Kidney (tissue), 14 donors: ENCODE results near the gene ADAMTSL3. TPM values are rescaled to one million over a fixed set of nuclear protein-coding genes. Genes with fewer than 3 reads are reported as not detected.

ENCODE experiments used
- DNase-seq, 5 donors: peaks; one replicate each; pipeline ENCODE4 v3.0.0-alpha.2; 2013 to 2020
- FAIRE-seq: peaks from 2 replicates; lab custom pipeline; 2012; peaks lifted over from hg19 to GRCh38; lab: Jason Lieb, UNC
- H3K27ac ChIP-seq, 2 donors: one replicate each; pipeline ENCODE4 v1.7.0; 2013; ENCODE audit warnings: low read depth in 2 of 2, low read length in 2 of 2, inconsistent platforms in 1 of 2
- H3K27me3 ChIP-seq: one replicate; pipeline ENCODE4 v1.7.1; 2013; ENCODE audit warnings: low read length, inconsistent platforms; ENCODE audit not compliant: control insufficient read depth, insufficient read depth
- H3K36me3 ChIP-seq, 3 donors: one replicate each; pipeline versions ENCODE4 v1.7.0 to v1.7.1; 2013; ENCODE audit warnings: low read length in 3 of 3, control low read depth in 1 of 3, inconsistent platforms in 1 of 3; ENCODE audit not compliant: insufficient read depth in 3 of 3, control insufficient read depth in 2 of 3
- H3K4me1 ChIP-seq, 3 donors: one replicate each; pipeline versions ENCODE4 v1.7.0 to v1.7.1; 2013; ENCODE audit warnings: low read length in 3 of 3, inconsistent platforms in 1 of 3, low read depth in 1 of 3; ENCODE audit not compliant: control insufficient read depth in 2 of 3, insufficient read depth in 2 of 3
- H3K4me3 ChIP-seq, 3 donors: one replicate each; pipeline versions ENCODE4 v1.7.0 to v1.8.1; 2013; ENCODE audit warnings: low read length in 3 of 3, control low read depth in 1 of 3, inconsistent platforms in 1 of 3
- H3K9ac ChIP-seq, 3 donors: one replicate each; pipeline versions ENCODE4 v1.7.0 to v1.7.1; 2013; ENCODE audit warnings: low read length in 3 of 3, control low read depth in 1 of 3, inconsistent platforms in 1 of 3
- H3K9me3 ChIP-seq, 3 donors: one replicate each; pipeline versions ENCODE4 v1.7.0 to v1.7.1; 2013; ENCODE audit warnings: low read length in 3 of 3, control low read depth in 1 of 3, inconsistent platforms in 1 of 3; ENCODE audit not compliant: control insufficient read depth in 2 of 3, insufficient read depth in 1 of 3
- CTCF ChIP-seq: IDR thresholded peaks from 3 replicates; pipeline ENCODE4 v1.5.1; 2012; ENCODE audit warnings: mild to moderate bottlenecking, moderate library complexity, borderline replicate concordance; ENCODE audit not compliant: insufficient read depth; ENCODE audit errors: extremely low read depth
- intact Hi-C: fragments of 100-400 bp; cut with DNase I; formaldehyde crosslinking; loops from one replicate; pipeline ENCODE4 v1.11.1; 2022
- polyA plus RNA-seq: library from polyadenylated mRNA; stranded (reverse); fragments of 350-450 nt; fragmentation: Illumina TruSeq; extraction: RNeasy Lipid Tissue Mini Kit (QIAGEN cat#74804); gene quantifications from one replicate; pipeline ENCODE4 v1.2.3, GENCODE V29; 2014; ENCODE audit warnings: low read depth, low replicate concordance; ENCODE audit not compliant: insufficient read depth
- total RNA-seq: library from RNA; stranded (reverse); fragmentation: NEBNext Ultra II Directional; extraction: Animal tissue kit (Norgen Biotek cat#: 25700); gene quantifications from one replicate; pipeline ENCODE4 v1.2.1, GENCODE V29; 2021
- donor health status: control.
- donor health status: control.
- donor health status: control.
- donor health status: control.
- donor health status: control.
- donor health status: DM: yes; HTN: yes; CAD: no.
- donor health status: Normal renal cell carcinoma (clear cell type).

ADAMTSL3 gene
- total and polyA plus RNA-seq, 2 donors from 2014 or later, result 1.6 to 23.4 TPM

GRCh38 chr15:83978588-83978987, 324.7 kb downstream of the ADAMTSL3 start:
- no peak overlapping the region for H3K27ac ChIP-seq
- no peaks in the 10 kb centered on the region for H3K36me3 ChIP-seq
- no peak for DNase-seq
- H3K9ac ChIP-seq, result no peak overlapping the region
- H3K27me3 ChIP-seq, result no peaks in the 10 kb centered on the region
- no peak for TF ChIP-seq CTCF
- peaks cover 0 to 6% (median 0%) of the 10 kb centered on the region in 3 donors for H3K9me3 ChIP-seq
- no peak overlapping the region for H3K4me3 ChIP-seq
- H3K4me1 ChIP-seq, result no peaks in the 10 kb centered on the region
- no peak for FAIRE-seq
- intact Hi-C loops, result no loop called here

DNA sequence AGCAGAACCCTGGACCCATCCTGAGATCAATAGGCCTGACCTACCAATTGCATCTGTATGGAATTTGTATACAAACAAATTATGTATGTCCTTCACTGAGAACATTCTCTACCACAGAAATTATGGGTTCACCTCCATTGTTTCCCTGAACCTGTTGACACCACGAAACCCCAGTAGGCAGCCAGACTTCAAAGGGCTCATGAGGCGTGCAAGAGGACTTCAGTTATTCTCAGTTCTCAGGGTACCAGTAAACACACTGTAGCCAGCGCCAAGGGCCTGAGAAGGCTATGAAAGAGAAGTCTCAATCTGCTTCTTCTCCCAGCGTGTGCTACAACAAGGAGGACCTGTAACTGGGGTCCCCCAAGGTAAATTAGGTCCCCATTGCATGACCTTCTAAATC, 326.7 kb downstream of the ADAMTSL3 start:
- Histone ChIP-seq H3K4me1 (no peaks in the 10 kb centered on the region), H3K9ac (no peak overlapping the region), H3K4me3 (no peak overlapping the region), H3K9me3 (peaks cover 0 to 6% (median 0%) of the 10 kb centered on the region in 3 donors), H3K27ac (no peak overlapping the region), H3K27me3 (no peaks in the 10 kb centered on the region), H3K36me3 (no peaks in the 10 kb centered on the region)
- intact Hi-C loops, result no loop called here
- DNase-seq (no peak), FAIRE-seq (no peak)
- TF ChIP-seq CTCF, result no peak

- H3K27ac ChIP-seq, result no peak overlapping the region
- no peaks in the 10 kb centered on the region for H3K36me3 ChIP-seq
- H3K9me3 ChIP-seq, result no peaks in the 10 kb centered on the region
- FAIRE-seq (no peak), DNase-seq (no peak)
- no peak for TF ChIP-seq CTCF
- H3K27me3 ChIP-seq, result no peaks in the 10 kb centered on the region
- intact Hi-C loops, result no loop called here
- H3K4me1 ChIP-seq, result no peaks in the 10 kb centered on the region
- no peak overlapping the region for H3K4me3 ChIP-seq
- no peak overlapping the region for H3K9ac ChIP-seq
These were observed 328.8 kb downstream of the ADAMTSL3 start for GRCh38 chr15:83982748-83983147.
